Stimulated activated naive CD4-positive, alpha-beta T cell treated with Interleukin-2 at 50 U/mL for 16 hours (primary cell): ENCODE measurements around the gene KRT17.
"Not testable (repeated sequence)": the region's sequence is repeated elsewhere in the genome, so short reads cannot be mapped to it uniquely, and the experiment has no call there.

Experiments
- DNase-seq: peaks from one replicate; lab custom pipeline; 2025; lab: John Stamatoyannopoulos, UW

The KRT17 gene

GRCh38 chr17:41594363-41594915 lies 29.9 kb downstream of the KRT17 start:
- DNase-seq, result no peak

GRCh38 chr17:41593306-41593981 lies 30.9 kb downstream of the KRT17 start:
- no peak for DNase-seq

GRCh38 chr17:41592601-41593305 lies 31.6 kb downstream of the KRT17 start:
- DNase-seq, result no peak

- DNase-seq, result no peak
These were observed 35.1 kb downstream of the KRT17 start for GRCh38 chr17:41589301-41589700.

- DNase-seq, result no peak
These were observed 36.1 kb downstream of the KRT17 start for GRCh38 chr17:41588126-41588810.

GRCh38 chr17:41586863-41587495 lies 37.4 kb downstream of the KRT17 start, which contains the start of gene KRT14:
Gene KRT14 (minus strand): TSS chr17:41586895. CDS start chr17:41586834, 61 bp downstream.
- DNase-seq, result no peak

- no peak for DNase-seq
These were observed 38.9 kb downstream of the KRT17 start for GRCh38 chr17:41585301-41586056.

- DNase-seq, result not testable (repeated sequence)
These were observed 39.9 kb downstream of the KRT17 start for GRCh38 chr17:41584331-41584927.

- DNase-seq, result no peak
These were observed 40.9 kb downstream of the KRT17 start for GRCh38 chr17:41583137-41584127.

- not testable (repeated sequence) for DNase-seq
These were observed 42.1 kb downstream of the KRT17 start for GRCh38 chr17:41582061-41582968.

- DNase-seq, result no peak
These were observed 42.9 kb downstream of the KRT17 start for GRCh38 chr17:41581366-41582060.

- no peak for DNase-seq
These were observed 43.5 kb downstream of the KRT17 start for GRCh38 chr17:41580687-41581365.

GRCh38 chr17:41580244-41580575 lies 44.2 kb downstream of the KRT17 start:
- no peak for DNase-seq

- DNase-seq, result peak; percentile 52
These were observed 44.7 kb downstream of the KRT17 start for GRCh38 chr17:41579484-41580243.

- DNase-seq, result no peak
These were observed 45.4 kb downstream of the KRT17 start for GRCh38 chr17:41578971-41579370.

- DNase-seq, result no peak
These were observed 45.8 kb downstream of the KRT17 start for GRCh38 chr17:41578538-41578937.

- DNase-seq, result not testable (repeated sequence)
These were observed 47.6 kb downstream of the KRT17 start for GRCh38 chr17:41576740-41577139.
